Retina (tissue), 1 donor: Measurements from ENCODE around the gene MYF6.

Experiments used
- DNase-seq: peaks from one replicate; pipeline ENCODE4 v3.0.0-alpha.2; 2016

MYF6 gene

DNA sequence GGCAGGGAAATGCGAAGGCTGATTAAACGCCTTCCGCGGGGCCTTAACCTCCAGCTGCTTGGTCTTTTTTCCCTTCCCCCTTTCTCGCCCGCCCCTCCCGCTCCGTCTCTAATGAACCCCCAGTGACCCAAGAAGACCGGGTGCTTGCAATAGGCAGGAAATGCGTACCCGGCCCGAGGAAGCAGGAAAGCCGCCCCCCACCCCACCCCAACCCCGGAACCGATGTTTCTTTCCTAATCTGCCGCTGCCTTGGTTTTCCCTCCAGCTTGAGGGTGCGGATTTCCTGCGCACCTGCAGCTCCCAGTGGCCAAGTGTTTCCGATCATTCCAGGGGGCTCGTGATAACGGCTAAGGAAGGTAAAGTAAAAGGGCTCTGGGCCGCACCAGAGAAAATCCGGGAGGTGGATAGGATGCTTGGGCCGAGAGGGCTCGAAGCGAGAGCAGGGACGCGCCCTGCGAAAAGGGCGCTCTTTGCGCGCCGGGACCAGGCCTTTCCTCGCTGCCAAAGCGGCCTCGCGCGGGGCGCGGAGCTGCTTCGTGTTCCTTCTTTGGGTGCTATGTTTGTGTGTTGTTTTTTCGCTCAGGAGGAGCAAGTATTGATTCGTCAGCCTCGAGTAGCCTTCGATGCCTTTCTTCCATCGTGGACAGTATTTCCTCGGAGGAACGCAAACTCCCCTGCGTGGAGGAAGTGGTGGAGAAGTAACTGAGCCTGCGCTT, 983 bp downstream of the MYF6 start:
- DNase-seq: peak; percentile 85

DNA sequence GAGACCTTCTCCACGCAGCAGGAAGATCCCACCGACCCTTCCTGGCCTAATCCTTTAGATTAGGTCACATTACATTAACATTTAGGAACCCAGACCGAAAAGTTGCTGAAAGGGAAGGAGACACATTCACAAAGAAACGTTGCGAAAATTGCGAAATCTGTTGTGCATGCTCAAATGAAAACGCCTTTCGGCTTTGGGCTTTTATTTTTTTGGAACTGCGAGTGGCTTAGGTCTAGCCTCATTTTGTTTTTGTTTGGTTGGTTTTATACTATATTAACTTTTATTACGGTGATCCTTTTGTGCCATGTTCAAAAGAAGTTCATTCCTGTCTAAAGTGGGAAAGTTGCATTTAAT, 1.5 kb downstream of the MYF6 start:
- DNase-seq: no peak

DNA sequence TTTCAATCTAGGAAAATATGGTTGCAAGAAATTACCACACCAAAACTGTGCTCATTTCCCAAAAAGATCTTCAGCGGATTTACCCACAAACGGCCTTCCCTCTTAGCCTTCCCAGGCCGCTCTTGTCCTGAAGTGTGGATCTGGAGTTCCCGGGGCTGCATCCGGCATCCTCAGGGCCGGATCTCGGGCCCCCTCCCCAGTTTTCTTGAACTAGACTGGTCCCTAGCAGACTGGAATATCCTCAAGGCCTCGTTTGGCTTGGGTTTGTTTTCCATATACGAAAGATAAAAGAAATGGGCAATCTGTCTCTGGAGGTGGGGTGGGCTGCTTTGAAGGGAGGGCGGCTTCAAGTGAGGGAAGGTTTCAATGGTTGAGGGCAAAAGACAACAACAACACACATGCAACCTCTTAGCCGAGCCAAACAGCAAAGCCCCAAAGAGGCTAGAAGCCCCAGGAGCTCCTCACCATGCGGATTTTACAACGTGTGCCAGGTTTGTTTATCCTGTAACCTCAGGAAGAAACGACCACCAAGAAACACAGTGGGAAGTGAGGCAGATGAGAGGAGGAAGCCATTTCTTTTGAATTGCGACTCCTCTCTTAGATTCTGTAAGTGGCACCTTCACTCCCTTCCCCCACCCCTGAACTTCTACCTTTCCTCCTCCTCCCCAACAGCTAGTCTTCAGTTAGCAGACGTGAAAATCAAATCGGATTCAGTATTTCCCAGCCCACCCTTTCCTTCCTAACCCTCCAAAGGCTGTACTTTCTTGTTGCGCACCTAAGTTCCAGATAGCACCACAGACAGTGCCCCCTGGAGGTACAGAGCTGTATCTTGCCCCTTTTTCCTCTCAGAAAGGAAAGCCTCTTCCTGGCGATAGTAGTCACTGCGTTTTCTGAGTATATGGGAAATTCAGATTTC, 2.6 kb downstream of the MYF6 start:
- DNase-seq: peak; percentile 29

DNA sequence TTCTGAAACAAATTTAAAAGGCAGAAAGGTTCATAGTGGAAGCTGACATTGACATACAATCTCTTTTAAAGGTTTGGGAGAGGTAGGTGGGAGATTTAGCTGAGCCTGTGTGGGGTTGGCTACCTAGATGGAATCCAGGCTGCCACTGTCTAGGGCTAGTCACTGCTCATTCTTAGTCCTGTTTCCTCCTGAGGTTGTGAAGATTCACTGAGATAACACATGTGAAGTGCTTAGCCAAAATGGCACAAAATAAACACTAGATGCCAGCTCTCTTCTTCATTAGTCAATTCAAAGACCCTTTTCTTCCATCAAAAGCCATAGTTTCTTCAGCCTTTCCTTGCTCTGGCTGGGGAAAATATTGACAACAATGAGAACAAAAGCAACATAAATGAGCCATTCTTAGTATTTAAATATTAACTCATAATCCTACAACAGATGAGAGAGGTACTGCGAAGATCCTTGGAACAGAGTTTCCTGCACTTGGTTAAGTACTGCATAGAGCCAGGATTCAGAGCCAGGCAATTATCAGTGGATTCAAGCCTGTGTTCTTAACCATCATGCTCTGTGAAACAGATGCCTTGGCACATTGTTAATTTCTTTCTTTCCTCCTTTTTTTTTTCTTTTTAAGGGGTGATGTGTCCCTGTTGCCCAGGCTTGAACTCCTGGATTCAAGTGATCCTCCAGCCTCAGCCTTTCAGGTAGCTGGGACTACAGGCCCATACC, 3.5 kb downstream of the MYF6 start:
- DNase-seq: no peak

DNA sequence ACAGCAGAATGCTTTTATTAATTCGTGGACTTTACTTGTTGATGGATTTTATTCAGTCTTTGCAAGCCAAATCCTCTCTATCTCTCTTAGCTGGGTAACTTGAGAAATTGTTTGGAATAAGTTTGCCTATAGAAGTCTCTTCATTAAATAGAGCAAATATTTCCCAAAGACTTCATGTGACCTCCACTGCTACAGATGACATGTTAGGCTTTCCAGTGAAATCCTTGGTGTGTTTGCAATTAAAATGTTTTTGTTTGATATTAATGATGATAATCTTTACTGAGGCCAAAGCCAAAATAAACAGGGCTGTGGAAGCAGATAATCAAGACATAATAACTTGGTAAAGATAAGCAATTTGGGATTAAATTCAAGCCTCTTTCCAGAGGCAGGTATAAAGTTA, 4.4 kb downstream of the MYF6 start:
- no peak for DNase-seq

DNA sequence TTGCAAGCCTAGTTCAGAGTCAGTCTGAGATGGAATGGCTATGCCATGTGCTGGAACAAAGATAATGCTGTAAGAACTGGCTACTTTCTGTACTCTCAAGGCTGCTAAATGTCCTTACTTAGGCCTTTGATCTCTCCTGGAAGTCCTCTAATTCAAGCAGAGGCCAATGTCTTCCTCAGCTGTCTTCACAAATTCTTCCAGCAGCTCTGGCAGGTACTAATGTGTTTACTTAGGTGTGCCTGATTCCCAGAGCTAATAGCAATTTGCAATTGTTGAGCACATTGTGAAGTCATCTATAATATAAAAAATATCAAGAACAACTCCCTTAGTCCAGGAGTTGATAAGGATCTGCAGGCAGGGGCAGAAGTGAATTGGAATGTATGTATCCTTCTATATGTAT, 5.4 kb downstream of the MYF6 start:
- no peak for DNase-seq

DNA sequence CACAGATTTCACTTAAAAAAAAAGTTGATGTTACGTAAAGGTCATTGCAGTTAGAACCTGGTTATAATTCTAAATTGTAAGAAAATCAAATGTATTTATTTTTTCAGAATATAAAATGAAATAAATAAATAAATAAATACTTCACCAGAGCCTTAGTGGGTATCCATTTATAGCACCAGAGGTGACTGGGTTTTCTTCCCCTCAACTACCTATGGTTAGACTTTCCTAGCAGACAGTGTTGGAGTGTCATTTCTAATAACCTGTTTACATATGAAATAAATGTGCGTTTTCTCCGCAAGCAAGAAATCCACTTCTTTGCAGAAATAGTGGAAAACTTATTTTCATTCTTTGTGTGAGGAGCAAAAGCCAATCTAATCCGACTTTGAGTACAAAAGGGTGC, 6.0 kb downstream of the MYF6 start:
- DNase-seq: no peak

DNA sequence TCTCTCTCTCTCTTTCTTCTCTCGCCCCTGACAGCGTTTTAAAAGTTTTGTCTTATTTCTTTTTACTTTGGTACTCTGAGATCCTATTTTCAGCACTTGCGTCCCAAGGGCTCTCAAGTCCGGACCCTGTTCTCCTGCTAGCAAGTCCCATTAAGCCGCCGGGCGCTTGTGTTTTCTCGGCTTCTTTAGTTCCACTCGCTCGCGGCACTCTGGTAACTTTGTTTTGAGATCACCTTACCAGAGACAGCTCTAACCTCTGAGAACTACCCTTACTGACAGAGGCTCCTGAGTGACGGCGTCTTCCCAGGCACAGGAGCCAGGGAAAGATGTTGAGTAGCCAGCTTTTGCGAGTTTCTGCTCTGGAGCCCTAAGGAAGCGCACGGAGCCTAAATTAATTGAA, 6.6 kb downstream of the MYF6 start:
- peak; percentile 62 for DNase-seq

DNA sequence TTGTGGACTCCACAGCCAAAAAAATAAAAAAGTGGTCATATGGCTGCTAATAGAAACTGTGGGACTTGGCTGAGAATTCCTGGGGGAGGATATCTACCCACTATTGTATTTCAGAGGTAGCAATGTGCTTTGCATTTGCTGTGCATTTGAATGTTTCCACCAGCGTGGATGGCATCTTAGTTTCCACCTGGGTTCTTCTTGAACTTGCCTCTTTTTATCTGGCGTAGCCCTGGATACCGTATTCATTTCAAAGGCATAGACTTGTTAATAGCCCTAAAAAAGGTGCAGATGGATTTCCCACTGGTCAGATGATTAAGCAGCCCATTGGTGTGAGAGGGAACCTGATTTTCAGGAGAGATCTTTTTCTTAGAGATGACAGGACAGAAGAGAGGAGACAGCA, 7.4 kb downstream of the MYF6 start:
- no peak for DNase-seq

DNA sequence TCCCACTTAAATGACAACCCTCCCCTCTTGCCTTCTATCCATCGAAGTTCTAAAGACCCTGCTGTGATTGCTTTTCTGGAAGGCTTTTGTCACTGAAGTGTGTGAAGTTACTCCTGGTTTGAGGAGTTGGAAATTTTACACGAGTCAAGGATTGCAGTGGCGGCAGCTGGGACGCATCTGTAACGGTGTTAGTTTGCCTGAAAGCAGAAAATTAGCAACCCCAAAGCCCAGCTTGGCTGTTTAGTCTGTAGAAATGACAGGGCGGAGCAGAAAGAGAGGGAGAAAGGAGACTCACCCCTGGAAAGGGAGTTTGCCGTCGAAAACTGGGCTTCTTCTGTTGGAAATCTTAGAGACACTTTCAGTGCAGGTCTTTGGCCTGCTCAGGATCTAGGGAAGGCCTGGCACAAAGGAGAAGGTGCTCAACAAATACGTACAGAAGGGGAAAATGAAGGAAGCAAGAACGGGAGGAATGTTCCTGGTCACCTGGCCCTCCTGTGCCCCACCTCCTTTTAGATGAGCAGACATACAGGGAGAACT, 8.3 kb downstream of the MYF6 start:
- no peak for DNase-seq

DNA sequence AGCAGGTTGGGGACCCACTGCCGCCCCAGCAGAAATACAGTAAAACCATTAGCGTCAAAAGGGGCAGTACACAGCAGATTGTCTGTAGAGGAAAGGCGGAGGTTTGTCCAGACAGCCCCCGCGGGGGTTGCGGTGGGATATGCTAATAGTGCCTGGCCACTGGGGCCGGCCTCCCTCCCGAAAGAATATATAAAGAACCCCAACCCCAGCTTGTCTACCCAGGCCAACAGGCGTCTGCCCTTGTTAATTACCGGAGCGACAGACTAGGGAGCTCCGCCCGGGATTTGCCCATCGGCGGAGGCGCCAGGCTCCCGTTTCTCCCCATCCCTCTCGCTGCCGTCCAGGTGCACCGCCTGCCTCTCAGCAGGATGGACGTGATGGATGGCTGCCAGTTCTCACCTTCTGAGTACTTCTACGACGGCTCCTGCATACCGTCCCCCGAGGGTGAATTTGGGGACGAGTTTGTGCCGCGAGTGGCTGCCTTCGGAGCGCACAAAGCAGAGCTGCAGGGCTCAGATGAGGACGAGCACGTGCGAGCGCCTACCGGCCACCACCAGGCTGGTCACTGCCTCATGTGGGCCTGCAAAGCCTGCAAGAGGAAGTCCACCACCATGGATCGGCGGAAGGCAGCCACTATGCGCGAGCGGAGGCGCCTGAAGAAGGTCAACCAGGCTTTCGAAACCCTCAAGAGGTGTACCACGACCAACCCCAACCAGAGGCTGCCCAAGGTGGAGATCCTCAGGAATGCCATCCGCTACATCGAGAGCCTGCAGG, 9.4 kb downstream of the MYF6 start, which contains the start of gene MYF5:
Gene MYF5 (plus strand): TSS at position 217 of the 774 bp plus-strand sequence. CDS start 152 bp downstream, at position 369.
- peak; percentile 41 for DNase-seq

DNA sequence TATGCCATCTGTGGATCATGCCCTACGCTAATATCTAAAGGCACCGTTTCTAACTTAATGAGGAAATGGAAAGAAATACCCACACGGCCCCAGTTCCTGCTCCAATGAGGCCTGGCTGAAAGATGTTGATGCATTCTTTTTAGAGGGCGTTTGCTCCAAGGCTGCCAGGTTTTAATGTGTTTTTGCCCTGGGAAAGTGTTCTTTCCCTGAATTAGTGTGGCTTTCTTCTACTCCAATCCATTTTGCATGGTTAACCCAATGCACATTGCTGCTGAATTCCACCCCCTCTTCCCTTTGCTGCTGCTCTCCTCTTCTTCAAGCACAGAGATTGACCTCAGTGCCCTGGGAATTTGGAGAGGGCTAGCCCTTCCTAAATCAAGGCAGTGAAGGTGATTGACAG, 10.4 kb downstream of the MYF6 start:
- no peak for DNase-seq

DNA sequence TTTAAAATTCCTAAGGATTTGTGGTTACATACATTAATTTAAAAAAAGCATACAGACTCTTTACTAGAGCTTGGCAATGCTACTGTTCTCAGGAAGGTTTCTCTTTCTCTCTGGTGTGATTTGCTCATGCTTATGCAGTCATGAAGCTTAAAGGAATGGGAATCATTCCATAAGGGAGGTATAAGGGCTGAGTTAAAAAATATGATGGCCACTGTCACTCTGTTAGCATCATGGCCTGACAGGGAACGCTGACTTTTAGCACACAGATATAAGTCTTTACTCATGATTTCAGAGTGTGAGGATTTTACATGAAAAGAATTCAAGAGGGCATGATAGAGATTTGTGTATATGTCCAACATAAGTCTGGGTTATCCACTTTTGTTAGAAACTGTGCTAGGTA, 13.1 kb downstream of the MYF6 start:
- no peak for DNase-seq

DNA sequence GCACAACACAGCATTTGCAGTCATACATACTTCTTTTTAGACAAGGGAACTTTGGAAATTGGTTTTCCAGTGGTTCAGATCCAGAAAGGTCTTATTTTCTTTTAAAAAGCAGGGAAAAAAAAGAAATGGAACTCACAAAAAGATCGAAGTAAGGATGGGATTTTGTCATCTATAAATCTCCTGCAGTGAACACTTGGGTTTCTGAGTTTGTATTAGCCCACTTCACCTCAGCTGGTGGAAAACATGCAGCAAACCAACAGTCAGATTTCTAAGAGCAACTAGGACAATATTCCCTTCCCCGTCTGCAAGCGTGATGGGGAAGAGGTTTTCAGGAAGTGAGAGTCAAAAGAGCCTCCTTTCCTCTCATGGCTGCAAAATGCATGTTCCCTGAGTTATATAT, 13.9 kb downstream of the MYF6 start:
- DNase-seq: no peak

DNA sequence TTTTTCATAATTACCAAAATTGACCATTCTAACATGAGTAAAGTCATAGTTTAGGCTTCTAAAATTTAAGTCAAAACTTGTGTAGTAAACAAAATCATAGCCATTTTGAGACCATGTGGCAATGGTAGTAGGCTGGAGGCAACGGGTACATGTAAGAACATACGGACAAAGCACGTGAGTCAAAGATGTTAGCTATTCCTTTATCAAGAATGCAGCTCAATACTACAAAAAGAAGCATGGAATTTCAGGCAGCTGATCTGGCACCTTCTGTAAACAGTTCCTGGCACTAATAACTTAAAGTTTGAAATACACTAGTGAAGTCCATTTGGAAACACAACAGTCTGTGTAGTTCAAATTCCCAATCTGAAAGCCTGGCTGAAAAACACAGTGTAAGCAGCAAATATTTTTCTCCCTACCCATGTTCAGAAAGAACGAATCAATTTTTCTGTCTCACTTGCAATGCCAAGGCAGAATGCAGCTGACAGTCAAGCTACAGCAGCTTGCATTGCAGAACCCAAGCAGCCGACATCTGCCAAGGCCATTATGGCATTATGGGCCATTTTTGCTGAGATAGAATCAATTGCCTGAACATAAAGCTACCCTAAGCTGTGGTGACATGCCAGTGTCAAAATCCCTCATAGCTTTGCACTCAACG, 38.5 kb downstream of the MYF6 start:
- no peak for DNase-seq

DNA sequence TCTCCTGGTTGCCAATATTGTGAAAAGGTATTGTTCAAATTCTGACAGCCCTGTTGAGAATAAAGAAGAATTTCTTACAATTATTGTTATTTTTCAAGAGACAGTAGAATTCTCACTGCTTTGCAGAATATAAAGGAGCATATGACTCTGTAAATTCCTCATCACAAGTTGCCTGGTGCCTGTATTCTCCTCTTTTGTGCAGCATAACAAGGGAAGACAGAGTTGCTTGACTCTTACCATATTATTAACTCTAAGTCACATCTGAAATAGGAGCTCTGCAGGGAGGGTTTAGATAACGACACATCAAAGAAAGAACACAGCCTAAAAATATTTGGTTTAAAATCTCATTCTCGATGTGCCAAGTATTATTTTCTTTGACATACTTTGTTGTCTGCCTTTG, 40.4 kb downstream of the MYF6 start:
- DNase-seq: no peak

DNA sequence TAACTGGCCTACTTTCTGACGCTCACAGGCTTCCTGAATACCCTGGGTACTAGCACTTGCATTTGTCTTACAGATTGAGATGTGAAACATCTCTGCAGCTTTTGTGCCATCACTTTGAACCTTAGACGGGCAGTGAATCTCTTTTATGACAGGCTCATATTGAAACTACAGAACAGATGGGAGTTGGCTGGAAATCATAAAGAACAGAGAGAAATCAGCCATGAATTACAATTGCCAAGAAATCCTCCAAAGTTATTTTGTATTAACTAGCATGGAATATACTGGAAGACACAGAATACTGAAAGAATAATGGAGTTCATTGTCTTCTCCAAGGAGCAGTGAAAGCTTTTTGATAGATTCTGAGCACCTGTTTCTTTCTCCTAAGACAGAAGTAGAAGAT, 42.0 kb downstream of the MYF6 start:
- DNase-seq: no peak

DNA sequence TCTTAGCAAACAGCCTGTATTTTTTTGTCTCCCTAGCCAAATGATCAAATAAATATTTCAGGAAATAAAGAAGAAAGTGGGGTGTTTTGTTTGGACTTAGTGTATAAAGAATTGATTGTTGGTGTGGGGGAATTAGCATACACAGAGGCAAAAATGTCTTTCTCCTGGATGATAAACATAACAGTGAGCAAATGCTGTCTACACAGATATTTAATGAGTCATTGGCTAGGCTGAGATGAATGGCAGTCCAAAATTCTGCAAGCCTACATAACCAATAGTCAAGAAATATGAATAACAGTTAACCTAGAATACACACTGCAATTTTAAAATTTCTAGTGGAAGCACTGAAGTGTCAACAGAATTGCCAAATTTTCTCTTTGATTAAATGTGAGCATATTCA, 45.0 kb downstream of the MYF6 start:
- DNase-seq: no peak

DNA sequence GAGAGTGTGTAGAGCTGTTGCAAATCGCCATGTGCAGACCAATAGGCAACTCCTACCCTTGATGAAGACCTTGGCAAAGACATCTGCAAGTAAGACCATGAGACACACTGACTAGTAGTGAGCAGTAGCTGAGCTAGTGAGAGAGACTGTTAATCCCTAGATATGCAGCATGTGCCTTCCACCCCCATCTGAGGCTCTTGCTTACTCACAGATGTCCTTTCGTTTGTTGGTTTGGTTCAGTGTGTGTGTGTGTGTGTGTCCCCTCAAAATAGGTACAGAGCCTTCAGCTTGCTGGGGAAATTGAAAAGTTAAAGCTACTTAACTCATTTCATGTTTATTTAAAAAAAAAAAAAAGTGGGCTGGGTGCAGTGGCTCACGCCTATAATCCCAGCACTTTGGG, 46.8 kb downstream of the MYF6 start:
- DNase-seq: no peak

DNA sequence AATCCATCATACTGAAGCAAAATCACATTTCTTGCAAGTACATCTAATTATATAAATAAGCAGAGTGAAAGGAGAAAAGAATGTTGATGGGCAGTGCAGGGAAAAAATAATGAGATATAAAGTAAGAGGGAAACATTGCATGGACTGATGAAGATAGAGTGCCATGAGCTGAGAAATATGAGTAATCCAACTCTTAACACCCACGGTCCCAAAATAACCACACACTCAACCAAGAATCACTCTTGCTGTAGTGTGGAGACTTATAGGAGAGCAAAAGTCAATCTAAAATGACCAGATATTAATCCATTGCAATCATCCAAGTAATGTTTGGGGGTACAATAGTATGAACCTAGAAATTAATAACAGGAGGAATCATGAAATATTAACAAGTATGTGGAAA, 49.4 kb downstream of the MYF6 start:
- DNase-seq: no peak
